ENCODE results near the gene FMNL3.

Gene FMNL3

DNA sequence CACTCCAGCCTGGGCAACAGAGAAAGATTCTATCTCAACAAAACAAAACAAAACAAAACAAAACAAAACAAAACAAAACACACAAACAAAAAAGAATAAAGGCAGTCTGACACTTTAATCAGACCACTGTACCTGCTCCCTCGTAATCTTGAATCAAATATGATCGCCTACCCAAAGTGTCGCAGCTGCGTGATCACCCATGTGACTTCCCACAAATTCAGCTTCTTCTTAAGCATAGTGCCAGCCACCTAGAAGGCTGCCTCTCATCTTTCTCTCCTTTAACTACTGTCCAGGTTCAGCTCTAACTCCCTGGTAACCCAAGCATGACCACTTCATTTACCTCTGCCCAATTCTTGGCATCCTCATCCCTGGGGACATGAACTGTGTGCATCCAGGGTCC lies 37.4 kb downstream of the FMNL3 start:
- no peak for DNase-seq
- no peak overlapping the region for H2AFZ ChIP-seq (ENCODE audit: low read length)
- H3K36me3 ChIP-seq (replicated peaks; ENCODE audit: insufficient read depth, low read length) = no peaks in the 10 kb centered on the region
- no peak overlapping the region for H3K27ac ChIP-seq (ENCODE audit: low read length)
- no peaks in the 10 kb centered on the region for H3K27me3 ChIP-seq (replicated peaks; ENCODE audit: insufficient read depth, low read length)
- peaks cover 27% of the 10 kb centered on the region for H3K4me1 ChIP-seq (ENCODE audit: low read length)
- no peaks in the 10 kb centered on the region for H4K20me1 ChIP-seq (ENCODE audit: insufficient read depth, low read length)
- no peaks in the 10 kb centered on the region for H3K9me3 ChIP-seq (replicated peaks; ENCODE audit: insufficient read depth, low read length)
- no peaks in the 10 kb centered on the region for H3K79me2 ChIP-seq (ENCODE audit: low read length)
- no peaks in the 10 kb centered on the region for H3K9me2 ChIP-seq (replicated peaks; ENCODE audit: insufficient read depth, low read length)
- peaks cover 6% of the 10 kb centered on the region; the same call in 1 of the 2 replicates for H3F3A ChIP-seq (ENCODE audit: insufficient read depth, low read length)
- TF ChIP-seq, protein P1, sequence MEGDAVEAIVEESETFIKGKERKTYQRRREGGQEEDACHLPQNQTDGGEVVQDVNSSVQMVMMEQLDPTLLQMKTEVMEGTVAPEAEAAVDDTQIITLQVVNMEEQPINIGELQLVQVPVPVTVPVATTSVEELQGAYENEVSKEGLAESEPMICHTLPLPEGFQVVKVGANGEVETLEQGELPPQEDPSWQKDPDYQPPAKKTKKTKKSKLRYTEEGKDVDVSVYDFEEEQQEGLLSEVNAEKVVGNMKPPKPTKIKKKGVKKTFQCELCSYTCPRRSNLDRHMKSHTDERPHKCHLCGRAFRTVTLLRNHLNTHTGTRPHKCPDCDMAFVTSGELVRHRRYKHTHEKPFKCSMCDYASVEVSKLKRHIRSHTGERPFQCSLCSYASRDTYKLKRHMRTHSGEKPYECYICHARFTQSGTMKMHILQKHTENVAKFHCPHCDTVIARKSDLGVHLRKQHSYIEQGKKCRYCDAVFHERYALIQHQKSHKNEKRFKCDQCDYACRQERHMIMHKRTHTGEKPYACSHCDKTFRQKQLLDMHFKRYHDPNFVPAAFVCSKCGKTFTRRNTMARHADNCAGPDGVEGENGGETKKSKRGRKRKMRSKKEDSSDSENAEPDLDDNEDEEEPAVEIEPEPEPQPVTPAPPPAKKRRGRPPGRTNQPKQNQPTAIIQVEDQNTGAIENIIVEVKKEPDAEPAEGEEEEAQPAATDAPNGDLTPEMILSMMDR (IDR thresholded peaks at IDR 0.05; ENCODE audit: low read length) = no peak
- TF ChIP-seq EZH2 (optimal IDR thresholded peaks at IDR 0.05; ENCODE audit: low read depth, low read length) = no peak
- TF ChIP-seq EZH2phosphoT487 (IDR thresholded peaks at IDR 0.05; ENCODE audit: low read length) = no peak
- no peak overlapping the region for H3K9ac ChIP-seq (ENCODE audit: low read length)
- no peak overlapping the region for H3K4me2 ChIP-seq (ENCODE audit: low read depth, low read length)
- H3K4me3 ChIP-seq (ENCODE audit: low read length) = no peak overlapping the region

DNA sequence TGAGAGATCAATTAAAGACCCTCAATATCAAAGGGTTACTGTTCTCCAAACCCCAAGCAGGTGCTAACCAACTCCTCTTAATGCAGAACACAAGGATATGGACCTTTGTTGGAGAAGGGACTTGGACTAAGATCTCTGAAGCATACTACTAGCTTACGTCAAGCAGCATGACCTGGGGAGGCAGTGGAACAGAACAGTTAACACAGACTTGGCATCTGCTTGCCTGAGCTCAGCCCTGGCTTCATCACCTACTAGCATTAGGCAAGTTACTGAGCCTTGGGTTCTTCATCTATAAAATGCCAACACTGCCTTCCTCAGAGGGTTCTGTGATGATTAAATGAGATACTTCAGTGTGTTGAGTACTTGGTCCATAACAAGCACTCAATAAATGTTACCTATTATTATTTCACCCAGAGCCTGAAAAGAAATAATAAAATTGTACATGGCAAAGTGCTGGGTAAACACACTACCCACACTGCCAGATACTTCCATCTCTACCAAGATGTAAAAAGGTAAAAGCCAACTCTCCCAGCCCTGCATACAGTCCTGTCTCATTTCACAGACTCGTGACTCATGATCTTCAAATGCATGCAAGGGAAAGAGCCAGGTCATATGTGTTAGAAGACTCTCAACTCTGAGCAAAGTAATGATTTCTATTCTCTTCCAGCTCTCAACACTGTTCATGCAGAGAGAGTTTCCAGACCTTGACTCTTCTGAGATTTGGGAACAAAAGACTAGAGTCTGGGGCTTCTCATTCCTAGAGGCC lies 39.7 kb downstream of the FMNL3 start:
- Histone ChIP-seq H3K4me1 (ENCODE audit: low read length) (peaks cover 49% of the 10 kb centered on the region), H3K4me3 (ENCODE audit: low read length) (no peak overlapping the region), H3K9ac (ENCODE audit: low read length) (no peak overlapping the region), H3K9me3 (replicated peaks; ENCODE audit: insufficient read depth, low read length) (no peaks in the 10 kb centered on the region), H3F3A (ENCODE audit: insufficient read depth, low read length) (peaks cover 26% of the 10 kb centered on the region), H3K79me2 (ENCODE audit: low read length) (no peaks in the 10 kb centered on the region), H3K36me3 (replicated peaks; ENCODE audit: insufficient read depth, low read length) (no peaks in the 10 kb centered on the region), H2AFZ (ENCODE audit: low read length) (no peak overlapping the region), H3K27me3 (replicated peaks; ENCODE audit: insufficient read depth, low read length) (no peaks in the 10 kb centered on the region), H3K9me2 (replicated peaks; ENCODE audit: insufficient read depth, low read length) (no peaks in the 10 kb centered on the region), H3K27ac (ENCODE audit: low read length) (no peak overlapping the region), H4K20me1 (ENCODE audit: insufficient read depth, low read length) (no peaks in the 10 kb centered on the region), H3K4me2 (ENCODE audit: low read depth, low read length) (no peak overlapping the region)
- TF ChIP-seq EZH2phosphoT487 (IDR thresholded peaks at IDR 0.05; ENCODE audit: low read length) = no peak
- no peak for TF ChIP-seq EZH2 (optimal IDR thresholded peaks at IDR 0.05; ENCODE audit: low read depth, low read length)
- TF ChIP-seq, protein P1 (IDR thresholded peaks at IDR 0.05; ENCODE audit: low read length) = no peak
- no peak for DNase-seq

DNA sequence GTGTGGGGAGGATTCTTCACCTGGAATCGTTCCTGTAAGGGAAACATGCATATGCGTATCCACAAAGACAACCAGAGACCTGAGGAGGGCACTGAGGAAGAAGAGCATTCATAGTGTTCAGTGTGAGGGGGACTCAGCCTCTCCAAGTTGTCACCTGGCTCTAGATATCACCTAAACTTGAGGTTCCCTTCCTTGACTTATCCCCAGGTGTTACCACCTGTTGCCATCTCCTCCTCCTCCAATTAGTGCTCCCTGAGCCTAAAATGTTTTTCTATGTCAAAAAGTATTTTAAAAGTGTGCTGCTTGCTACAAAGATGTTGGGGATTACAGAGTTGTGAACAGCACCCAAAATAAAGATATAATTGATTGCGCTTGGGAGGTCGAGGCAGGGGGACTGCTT lies 41.0 kb downstream of the FMNL3 start:
- no peak overlapping the region for H3K9ac ChIP-seq (ENCODE audit: low read length)
- H2AFZ ChIP-seq (ENCODE audit: low read length) = no peak overlapping the region
- H3K36me3 ChIP-seq (replicated peaks; ENCODE audit: insufficient read depth, low read length) = no peaks in the 10 kb centered on the region
- H3K27ac ChIP-seq (ENCODE audit: low read length) = no peak overlapping the region
- TF ChIP-seq, protein P1 (IDR thresholded peaks at IDR 0.05; ENCODE audit: low read length) = no peak
- H3K9me3 ChIP-seq (replicated peaks; ENCODE audit: insufficient read depth, low read length) = no peaks in the 10 kb centered on the region
- no peaks in the 10 kb centered on the region for H3K27me3 ChIP-seq (replicated peaks; ENCODE audit: insufficient read depth, low read length)
- H3K4me1 ChIP-seq (ENCODE audit: low read length) = peaks cover 57% of the 10 kb centered on the region
- H3K79me2 ChIP-seq (ENCODE audit: low read length) = no peaks in the 10 kb centered on the region
- no peak overlapping the region for H3K4me2 ChIP-seq (ENCODE audit: low read depth, low read length)
- no peaks in the 10 kb centered on the region for H3K9me2 ChIP-seq (replicated peaks; ENCODE audit: insufficient read depth, low read length)
- no peaks in the 10 kb centered on the region for H4K20me1 ChIP-seq (ENCODE audit: insufficient read depth, low read length)
- DNase-seq = no peak
- H3K4me3 ChIP-seq (ENCODE audit: low read length) = no peak overlapping the region
- H3F3A ChIP-seq (ENCODE audit: insufficient read depth, low read length) = peaks cover 32% of the 10 kb centered on the region

Data from MM.1S (cell line).